RWPE2 (cell line): ENCODE results near the gene GPATCH4.

Source experiments
- ATAC-seq: fragments of 200-7000 bp; cut with Tn5 transposase; 3 replicates; pipeline ENCODE4 v1.9.1; 2021; ENCODE audit warnings: low read depth
- DNase-seq: peaks from one replicate; pipeline ENCODE4 v3.0.0-alpha.2; 2020; ENCODE audit warnings: low spot score
- H3K27ac ChIP-seq: fragments of 450-650 bp; 2 replicates; pipeline ENCODE4 v1.5.1; 2017; ENCODE audit warnings: mild to moderate bottlenecking; ENCODE audit not compliant: poor library complexity, severe bottlenecking
- H3K27me3 ChIP-seq: fragments of 250-450 bp; sonication (Bioruptor Pico); 2 replicates; pipeline ENCODE4 v1.5.1; 2021; ENCODE audit warnings: mild to moderate bottlenecking, moderate library complexity; ENCODE audit not compliant: insufficient read depth, poor library complexity, severe bottlenecking
- H3K36me3 ChIP-seq: fragments of 250-450 bp; sonication (Bioruptor Pico); 2 replicates; pipeline ENCODE4 v1.5.1; 2020; ENCODE audit warnings: low read depth, mild to moderate bottlenecking, moderate library complexity
- H3K4me1 ChIP-seq: fragments of 250-450 bp; sonication (Bioruptor Pico); 2 replicates; pipeline ENCODE4 v1.5.1; 2021; ENCODE audit warnings: mild to moderate bottlenecking, moderate library complexity; ENCODE audit not compliant: insufficient read depth, poor library complexity, severe bottlenecking
- H3K4me3 ChIP-seq: fragments of 250-450 bp; sonication (Bioruptor Pico); 2 replicates; pipeline ENCODE4 v1.5.1; 2021; ENCODE audit warnings: mild to moderate bottlenecking, moderate library complexity; ENCODE audit not compliant: severe bottlenecking
- H3K9me3 ChIP-seq: fragments of 250-450 bp; sonication (Bioruptor Pico); 2 replicates; pipeline ENCODE4 v1.5.1; 2021; ENCODE audit warnings: mild to moderate bottlenecking, moderate library complexity; ENCODE audit not compliant: severe bottlenecking
- TF ChIP-seq, protein P1 (sequence below): fragments of 450-650 bp; IDR thresholded peaks from one replicate; pipeline ENCODE4 v1.5.1; 2017; ENCODE audit warnings: mild to moderate bottlenecking, moderate library complexity; ENCODE audit not compliant: poor library complexity, severe bottlenecking

GPATCH4 gene

DNA sequence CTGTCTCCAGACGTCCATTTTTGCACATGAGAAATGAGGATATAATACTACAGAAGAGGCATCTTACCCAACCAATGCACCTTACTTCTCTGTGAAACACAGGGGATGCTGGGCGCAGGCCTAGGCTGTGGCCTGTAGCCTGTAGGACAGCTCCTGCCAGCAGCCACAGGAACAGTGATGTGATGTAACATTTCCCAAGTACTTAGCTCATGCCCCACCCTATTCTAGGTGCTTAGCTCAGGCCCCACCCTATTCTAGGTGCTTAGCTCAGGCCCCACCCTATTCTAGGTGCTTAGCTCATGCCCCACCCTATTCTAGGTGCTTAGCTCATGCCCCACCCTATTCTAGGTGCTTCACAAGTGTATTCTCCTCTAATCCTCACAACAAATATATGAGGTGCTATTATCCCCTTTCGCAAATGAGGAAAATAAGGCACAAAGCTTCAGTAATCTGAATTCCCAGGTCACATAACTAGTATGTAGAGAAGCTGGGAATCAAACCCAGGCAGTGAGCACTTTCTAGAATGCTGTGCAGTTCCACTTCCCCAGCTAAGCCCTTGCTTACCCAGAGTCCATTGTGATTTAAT is 14.3 kb downstream of the GPATCH4 start:
- no peak overlapping the region for H3K4me3 ChIP-seq
- no peak for DNase-seq
- no peak overlapping the region for H3K27ac ChIP-seq
- no peaks in the 10 kb centered on the region for H3K27me3 ChIP-seq
- peak; percentile 19; the same call in 1 of the 3 replicates for ATAC-seq
- H3K9me3 ChIP-seq = no peaks in the 10 kb centered on the region
- no peaks in the 10 kb centered on the region for H3K36me3 ChIP-seq
- peaks cover 7% of the 10 kb centered on the region for H3K4me1 ChIP-seq
- TF ChIP-seq, protein P1, sequence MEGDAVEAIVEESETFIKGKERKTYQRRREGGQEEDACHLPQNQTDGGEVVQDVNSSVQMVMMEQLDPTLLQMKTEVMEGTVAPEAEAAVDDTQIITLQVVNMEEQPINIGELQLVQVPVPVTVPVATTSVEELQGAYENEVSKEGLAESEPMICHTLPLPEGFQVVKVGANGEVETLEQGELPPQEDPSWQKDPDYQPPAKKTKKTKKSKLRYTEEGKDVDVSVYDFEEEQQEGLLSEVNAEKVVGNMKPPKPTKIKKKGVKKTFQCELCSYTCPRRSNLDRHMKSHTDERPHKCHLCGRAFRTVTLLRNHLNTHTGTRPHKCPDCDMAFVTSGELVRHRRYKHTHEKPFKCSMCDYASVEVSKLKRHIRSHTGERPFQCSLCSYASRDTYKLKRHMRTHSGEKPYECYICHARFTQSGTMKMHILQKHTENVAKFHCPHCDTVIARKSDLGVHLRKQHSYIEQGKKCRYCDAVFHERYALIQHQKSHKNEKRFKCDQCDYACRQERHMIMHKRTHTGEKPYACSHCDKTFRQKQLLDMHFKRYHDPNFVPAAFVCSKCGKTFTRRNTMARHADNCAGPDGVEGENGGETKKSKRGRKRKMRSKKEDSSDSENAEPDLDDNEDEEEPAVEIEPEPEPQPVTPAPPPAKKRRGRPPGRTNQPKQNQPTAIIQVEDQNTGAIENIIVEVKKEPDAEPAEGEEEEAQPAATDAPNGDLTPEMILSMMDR = no peak

DNA sequence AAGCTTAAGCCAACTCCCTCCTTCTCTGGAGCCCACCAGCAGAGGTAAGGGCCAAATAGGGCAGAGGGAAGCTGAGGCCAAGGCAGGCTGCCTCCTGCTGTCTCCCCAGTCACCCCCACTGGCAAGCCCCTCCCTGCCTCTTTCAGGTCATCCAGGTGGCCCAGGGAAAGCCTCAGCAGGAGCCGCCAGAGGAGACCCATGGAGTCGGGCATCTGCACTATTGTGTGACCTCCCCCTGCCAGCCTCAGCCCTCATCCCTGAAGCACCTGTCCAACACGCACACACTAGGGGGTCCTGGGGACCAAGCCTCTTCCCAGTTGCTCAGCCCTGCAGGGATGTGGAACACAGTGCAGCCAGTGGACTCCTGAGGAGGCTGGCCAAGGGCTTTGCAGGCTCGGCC is 15.0 kb downstream of the GPATCH4 start:
- no peaks in the 10 kb centered on the region for H3K36me3 ChIP-seq
- ATAC-seq = no peak
- H3K4me1 ChIP-seq = peaks cover 7% of the 10 kb centered on the region
- DNase-seq = no peak
- no peak overlapping the region for H3K4me3 ChIP-seq
- TF ChIP-seq, protein P1 = no peak
- no peaks in the 10 kb centered on the region for H3K9me3 ChIP-seq
- H3K27ac ChIP-seq = no peak overlapping the region
- H3K27me3 ChIP-seq = no peaks in the 10 kb centered on the region

DNA sequence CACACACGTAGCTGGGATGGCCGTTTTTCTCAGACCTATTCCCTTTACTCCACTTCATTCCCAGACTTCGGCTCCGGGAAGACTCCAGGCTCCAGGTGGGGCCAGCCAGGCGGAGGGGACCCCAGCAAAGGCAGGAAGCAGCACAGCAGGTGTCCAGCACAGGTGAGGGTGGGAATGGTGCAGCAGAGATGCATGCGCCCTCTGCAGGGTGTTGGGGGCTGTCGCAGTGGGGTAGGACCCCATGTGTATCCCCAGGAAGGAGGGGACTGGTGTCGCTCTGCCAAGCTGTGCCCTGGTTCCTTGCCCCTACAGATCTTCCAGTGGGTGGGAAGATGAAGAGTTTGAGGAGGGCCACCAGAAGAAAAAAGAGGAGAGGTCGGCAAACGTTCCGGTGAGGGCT is 16.5 kb downstream of the GPATCH4 start:
- Histone ChIP-seq H3K27me3 (no peaks in the 10 kb centered on the region), H3K9me3 (no peaks in the 10 kb centered on the region), H3K27ac (no peak overlapping the region), H3K36me3 (no peaks in the 10 kb centered on the region), H3K4me1 (peaks cover 2% of the 10 kb centered on the region), H3K4me3 (no peak overlapping the region)
- TF ChIP-seq, protein P1 = no peak
- DNase-seq (no peak), ATAC-seq (peak; percentile 53; the same call in 2 of the 3 replicates)

DNA sequence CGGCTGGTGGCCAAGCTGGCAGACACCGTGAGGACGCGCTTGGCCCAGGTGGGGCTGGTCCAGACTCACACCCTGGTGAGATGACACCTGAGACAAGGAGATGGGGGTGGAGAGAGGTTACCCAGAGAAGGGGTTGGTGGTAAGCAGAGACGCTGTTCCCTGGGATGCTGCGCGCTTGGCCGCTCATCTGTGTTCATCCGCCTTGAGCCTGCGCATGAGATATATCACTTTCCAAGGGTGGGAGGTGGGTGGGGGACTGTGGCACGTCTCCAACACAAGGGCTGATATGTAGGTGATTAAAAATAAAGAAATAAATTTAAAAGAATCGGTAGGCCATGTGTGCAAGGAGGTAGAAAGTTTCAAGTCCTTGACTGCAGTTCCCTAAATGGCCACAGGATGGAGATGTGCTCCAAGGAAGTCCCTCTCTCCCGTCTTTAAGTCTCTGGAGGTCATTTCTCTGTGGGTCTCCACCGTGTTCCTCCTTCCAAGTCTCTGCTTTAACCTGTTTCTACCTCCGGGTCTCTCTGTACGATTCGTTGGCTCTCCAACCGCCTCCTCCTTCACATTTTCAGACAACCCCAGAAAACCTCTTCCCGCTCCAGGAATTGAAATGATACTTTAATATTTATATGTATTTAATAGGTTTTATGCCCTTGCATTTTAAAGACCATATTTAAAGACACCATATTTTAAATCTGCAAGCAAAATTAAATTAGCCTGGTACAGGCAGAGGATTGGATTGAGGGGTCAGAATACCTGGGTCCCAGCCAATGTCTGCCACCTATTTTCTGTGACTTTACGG is 17.3 kb downstream of the GPATCH4 start:
- DNase-seq (no peak), ATAC-seq (0 out of 3 replicates have a peak, but pooled peaks have one; percentile 40)
- Histone ChIP-seq H3K4me3 (no peak overlapping the region), H3K9me3 (no peaks in the 10 kb centered on the region), H3K4me1 (peaks cover 2% of the 10 kb centered on the region), H3K36me3 (no peaks in the 10 kb centered on the region), H3K27ac (no peak overlapping the region), H3K27me3 (no peaks in the 10 kb centered on the region)
- TF ChIP-seq, protein P1 = peak; percentile 85

DNA sequence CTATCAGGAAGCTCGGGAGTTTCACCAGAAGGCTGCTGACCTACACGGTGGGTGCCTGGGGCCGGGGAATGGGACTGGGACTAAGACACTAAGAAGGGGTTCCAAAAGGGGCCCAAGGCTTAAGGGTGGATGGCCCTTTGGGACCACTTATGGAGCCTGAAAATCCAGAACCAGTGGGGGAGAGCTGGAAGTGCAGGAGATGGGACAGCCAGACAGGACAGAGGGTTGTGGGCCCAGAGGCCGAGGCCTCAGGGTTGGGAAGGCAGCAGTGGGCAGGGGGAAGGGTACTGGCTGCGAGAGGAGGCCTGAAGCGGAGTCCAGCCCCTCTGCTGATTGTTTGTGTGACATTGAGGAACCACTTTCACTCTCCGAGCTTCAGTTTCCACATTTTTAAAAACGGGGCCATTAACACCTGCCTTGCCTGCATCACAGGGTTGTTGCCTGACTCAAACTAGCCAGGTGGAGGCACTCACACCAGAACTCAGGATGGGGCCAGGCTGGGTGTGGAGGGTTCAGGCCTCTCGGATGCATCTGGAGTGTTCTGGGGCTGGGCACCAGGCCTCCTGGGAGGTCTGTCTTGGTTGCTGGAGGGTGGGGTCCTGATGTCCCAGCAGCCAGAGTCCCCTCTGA is 18.8 kb downstream of the GPATCH4 start:
- Histone ChIP-seq H3K27ac (no peak overlapping the region), H3K4me3 (no peak overlapping the region), H3K9me3 (no peaks in the 10 kb centered on the region), H3K36me3 (no peaks in the 10 kb centered on the region), H3K4me1 (peaks cover 2% of the 10 kb centered on the region), H3K27me3 (no peaks in the 10 kb centered on the region)
- TF ChIP-seq, protein P1 = no peak
- ATAC-seq = no peak
- DNase-seq = no peak
